Thymus (tissue), 11 donors: ENCODE data around the gene TRIM38. TPM values are rescaled to one million over a fixed set of nuclear protein-coding genes. Genes with fewer than 3 reads are reported as not detected.
"Not testable (repeated sequence)": the region's sequence is repeated elsewhere in the genome, so short reads cannot be mapped to it uniquely, and the experiment has no call there.

Source experiments
- DNase-seq, 9 donors: peaks; one replicate each; pipeline ENCODE4 v3.0.0-alpha.2; 2013; ENCODE audit warnings: low spot score in 9 of 9, low read depth in 6 of 9, missing footprints in 1 of 9
- H3K27ac ChIP-seq, 2 donors: one replicate each; pipeline ENCODE4 v1.5.1; 2013; ENCODE audit warnings: control low read depth in 1 of 2, low read depth in 1 of 2, low read length in 1 of 2, mild to moderate bottlenecking in 1 of 2, moderate library complexity in 1 of 2
- H3K27me3 ChIP-seq, 2 donors: one replicate each; pipeline ENCODE4 v1.5.1; 2013; ENCODE audit warnings: low read length in 1 of 2; ENCODE audit not compliant: control insufficient read depth in 2 of 2, insufficient read depth in 1 of 2
- H3K36me3 ChIP-seq, 2 donors: one replicate each; pipeline ENCODE4 v1.5.1; 2013; ENCODE audit warnings: low read length in 1 of 2, mild to moderate bottlenecking in 1 of 2, moderate library complexity in 1 of 2; ENCODE audit not compliant: control insufficient read depth in 2 of 2, insufficient read depth in 2 of 2
- H3K4me1 ChIP-seq, 2 donors: one replicate each; pipeline ENCODE4 v1.5.1; 2013; ENCODE audit warnings: low read length in 2 of 2; ENCODE audit not compliant: control insufficient read depth in 2 of 2, insufficient read depth in 2 of 2
- H3K4me3 ChIP-seq, 2 donors: one replicate each; pipeline ENCODE4 v1.5.1; 2013; ENCODE audit warnings: low read length in 2 of 2, control low read depth in 1 of 2, mild to moderate bottlenecking in 1 of 2
- H3K9me3 ChIP-seq, 2 donors: one replicate each; pipeline ENCODE4 v1.5.1; 2013; ENCODE audit warnings: low read length in 1 of 2, mild to moderate bottlenecking in 1 of 2; ENCODE audit not compliant: control insufficient read depth in 2 of 2, insufficient read depth in 1 of 2
- WGBS: extraction: QIAGEN DNeasy Blood & Tissue Kit; methylation state at CpG from one replicate; pipeline ENCODE4 v1.1.7; 2013; 5-methylcytosine and 5-hydroxymethylcytosine counted together
- polyA plus RNA-seq: library from polyadenylated mRNA; stranded (reverse); fragments of 200-250 nt; gene quantifications from one replicate; pipeline ENCODE4 v1.2.3, GENCODE V29; 2013
- total RNA-seq: library from RNA; stranded (reverse); fragments of 120-200 nt; gene quantifications from one replicate; pipeline ENCODE4 v1.2.4, GENCODE V29; 2013
- donor health status: healthy.

Gene TRIM38
- total and polyA plus RNA-seq, 2 donors = 5.0 to 11.3 TPM

- no peak overlapping the region for H3K4me3 ChIP-seq
- 98% methylated on average over 3 of the region's 3 CpGs for WGBS
- H3K4me1 ChIP-seq = no peaks in the 10 kb centered on the region
- no peak overlapping the region for H3K27ac ChIP-seq
- H3K27me3 ChIP-seq = no peaks in the 10 kb centered on the region
- no peaks in the 10 kb centered on the region for H3K9me3 ChIP-seq
- no peaks in the 10 kb centered on the region for H3K36me3 ChIP-seq
- DNase-seq = no peak
These were observed 27.8 kb upstream of the TRIM38 start for GRCh38 chr6:25934735-25935313.

GRCh38 chr6:25935953-25936352 lies 26.6 kb upstream of the TRIM38 start:
- no peak for DNase-seq
- no peaks in the 10 kb centered on the region for H3K4me1 ChIP-seq
- H3K27ac ChIP-seq = no peak overlapping the region
- no peaks in the 10 kb centered on the region for H3K27me3 ChIP-seq
- H3K9me3 ChIP-seq = no peaks in the 10 kb centered on the region
- no peak overlapping the region for H3K4me3 ChIP-seq
- H3K36me3 ChIP-seq = no peaks in the 10 kb centered on the region
- WGBS = 97% methylated on average over 5 of the region's 5 CpGs

- H3K27me3 ChIP-seq = no peaks in the 10 kb centered on the region
- H3K4me3 ChIP-seq = no peak overlapping the region
- WGBS = 95% methylated on average over 2 of the region's 2 CpGs
- no peak for DNase-seq
- H3K4me1 ChIP-seq = no peaks in the 10 kb centered on the region
- H3K9me3 ChIP-seq = no peaks in the 10 kb centered on the region
- H3K36me3 ChIP-seq = no peaks in the 10 kb centered on the region
- H3K27ac ChIP-seq = no peak overlapping the region
These were observed 23.0 kb upstream of the TRIM38 start for GRCh38 chr6:25939593-25939992.

- Histone ChIP-seq H3K4me1 (peaks cover 0 to 3% of the 10 kb centered on the region in 2 donors), H3K9me3 (no peaks in the 10 kb centered on the region), H3K4me3 (no peak overlapping the region), H3K27ac (no peak overlapping the region), H3K27me3 (no peaks in the 10 kb centered on the region), H3K36me3 (no peaks in the 10 kb centered on the region)
- 43% methylated on average over 3 of the region's 3 CpGs for WGBS
- DNase-seq = peak in 4 of 9 donors; percentile 7 to 58 (median 22)
These were observed 19.9 kb upstream of the TRIM38 start for GRCh38 chr6:25942561-25943147.

GRCh38 chr6:25943887-25944286 lies 18.7 kb upstream of the TRIM38 start:
- Histone ChIP-seq H3K9me3 (no peaks in the 10 kb centered on the region), H3K27ac (no peak overlapping the region), H3K4me3 (no peak overlapping the region), H3K27me3 (no peaks in the 10 kb centered on the region), H3K4me1 (peaks cover 0 to 3% of the 10 kb centered on the region in 2 donors), H3K36me3 (no peaks in the 10 kb centered on the region)
- DNase-seq = no peak
- 96% methylated on average over 1 of the region's 1 CpG for WGBS

GRCh38 chr6:25944688-25945574 lies 17.7 kb upstream of the TRIM38 start:
- 93% methylated on average over 8 of the region's 8 CpGs for WGBS
- peaks cover 0 to 3% of the 10 kb centered on the region in 2 donors for H3K4me1 ChIP-seq
- H3K27ac ChIP-seq = no peak overlapping the region
- H3K4me3 ChIP-seq = no peak overlapping the region
- H3K27me3 ChIP-seq = no peaks in the 10 kb centered on the region
- no peak for DNase-seq
- H3K9me3 ChIP-seq = no peaks in the 10 kb centered on the region
- H3K36me3 ChIP-seq = no peaks in the 10 kb centered on the region

GRCh38 chr6:25945738-25946137 lies 16.9 kb upstream of the TRIM38 start:
- DNase-seq = not testable (repeated sequence)

GRCh38 chr6:25946631-25947030 lies 16.0 kb upstream of the TRIM38 start:
- Histone ChIP-seq H3K27ac (no peak overlapping the region), H3K4me3 (no peak overlapping the region), H3K36me3 (no peaks in the 10 kb centered on the region), H3K9me3 (no peaks in the 10 kb centered on the region), H3K4me1 (peaks cover 0 to 3% of the 10 kb centered on the region in 2 donors), H3K27me3 (no peaks in the 10 kb centered on the region)
- 58% methylated on average over 2 of the region's 2 CpGs for WGBS
- DNase-seq = peak in 1 of 9 donors; percentile 14

More at GRCh38 chr6:25945738-25946137, 16.9 kb upstream of the TRIM38 start:
- H3K9me3 ChIP-seq, H3K36me3 ChIP-seq, H3K27ac ChIP-seq, H3K4me3 ChIP-seq, H3K27me3 ChIP-seq, H3K4me1 ChIP-seq: not testable (repeated sequence)
- WGBS = 95% methylated on average over 3 of the region's 3 CpGs

- over 99% methylated on average over 3 of the region's 3 CpGs for WGBS
- not testable (repeated sequence) for H3K4me3 ChIP-seq, H3K27me3 ChIP-seq, H3K9me3 ChIP-seq, DNase-seq, H3K27ac ChIP-seq, H3K4me1 ChIP-seq, H3K36me3 ChIP-seq
These were observed 15.1 kb upstream of the TRIM38 start for GRCh38 chr6:25947492-25947891.
